Activated CD8-positive, alpha-beta memory T cell treated with anti-CD3 and anti-CD28 coated beads for 1 hour (primary cell): Measurements from ENCODE around the gene PXMP2.
"Not testable (repeated sequence)": the region's sequence is repeated elsewhere in the genome, so short reads cannot be mapped to it uniquely, and the experiment has no call there.

Experiments used
- DNase-seq, 2 donors: peaks; one replicate each; pipeline ENCODE4 v3.0.0-alpha.2; 2020; ENCODE audit warnings: low read depth in 1 of 2; ENCODE audit errors: extremely low read depth in 1 of 2

PXMP2 gene

DNA sequence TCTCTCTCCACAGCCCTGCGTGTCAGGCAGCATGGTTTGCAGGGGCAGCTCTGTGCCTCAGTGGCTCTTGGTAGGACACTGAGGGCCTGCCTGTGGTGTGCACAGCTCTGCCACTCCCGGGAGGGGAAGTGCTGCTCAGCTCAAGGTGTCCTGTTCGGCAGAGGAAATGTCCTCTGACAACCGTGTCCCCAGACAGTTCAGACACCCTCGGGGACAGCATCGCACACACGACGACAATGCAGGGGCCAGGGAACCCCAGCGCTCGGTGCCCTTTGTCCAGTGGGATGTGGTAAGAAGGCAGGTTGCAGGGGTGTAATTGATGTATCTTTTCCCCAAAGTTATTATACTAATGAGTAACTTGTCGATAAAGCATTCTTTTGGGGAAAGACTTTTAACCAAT is 60.0 kb downstream of the PXMP2 start:
- DNase-seq, result no peak

DNA sequence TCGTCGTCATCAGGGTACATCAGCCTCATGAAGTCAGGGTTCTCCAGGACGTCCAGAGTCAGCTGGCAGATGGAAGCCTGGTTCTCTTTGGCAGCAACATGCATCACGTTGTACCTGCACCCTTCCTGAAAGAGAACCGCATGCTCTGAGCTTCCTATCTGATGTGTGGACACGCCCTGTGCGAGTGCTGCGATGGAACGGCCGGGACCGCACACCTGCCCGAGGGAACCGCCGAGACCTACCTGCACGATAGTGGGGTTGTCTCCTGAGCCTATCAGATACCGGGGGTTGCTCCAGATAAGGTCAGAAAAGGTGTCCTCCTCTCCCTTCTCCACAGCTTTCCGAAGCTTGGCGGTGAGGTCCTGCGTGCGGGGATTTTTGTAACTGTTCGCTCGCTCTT is 60.5 kb downstream of the PXMP2 start:
- no peak for DNase-seq

DNA sequence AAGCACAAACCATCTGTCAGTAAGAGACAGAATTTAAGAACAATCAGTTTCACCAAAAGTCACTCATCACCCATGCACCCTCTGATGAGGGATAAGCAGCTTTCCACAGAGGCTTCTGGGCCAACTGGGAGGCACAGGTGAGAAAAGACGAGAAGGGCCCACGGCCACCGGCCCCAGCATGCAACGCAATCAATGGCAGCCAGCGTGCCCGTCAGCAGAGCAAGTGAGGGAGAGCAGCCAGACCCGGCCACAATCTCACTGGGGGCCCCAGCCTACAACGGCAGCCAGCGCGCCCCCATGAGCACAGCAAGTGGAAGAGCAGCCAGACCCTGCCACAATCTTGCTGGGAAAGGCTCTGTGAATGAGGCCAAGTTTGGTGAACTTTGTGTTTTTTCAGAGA is 60.9 kb downstream of the PXMP2 start:
- no peak for DNase-seq

DNA sequence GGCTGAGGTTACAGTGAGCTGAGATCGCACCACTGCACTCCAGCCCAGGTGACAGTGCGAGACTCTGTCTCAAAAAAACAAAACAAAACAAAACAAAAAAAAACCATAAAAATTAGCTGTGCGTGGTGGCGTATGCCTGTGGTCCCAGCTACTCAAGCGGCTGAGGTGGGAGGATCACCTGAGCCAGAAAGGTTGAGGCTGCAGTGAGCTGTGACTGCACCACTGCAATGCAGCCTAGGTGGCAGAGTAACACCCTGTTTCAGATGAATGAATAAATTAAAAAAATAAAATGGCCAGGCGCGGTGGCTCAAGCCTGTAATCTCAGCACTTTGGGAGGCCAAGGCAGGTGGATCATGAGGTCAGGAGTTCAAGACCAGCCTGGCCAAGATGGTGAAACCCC is 66.3 kb downstream of the PXMP2 start:
- DNase-seq, result not testable (repeated sequence)

DNA sequence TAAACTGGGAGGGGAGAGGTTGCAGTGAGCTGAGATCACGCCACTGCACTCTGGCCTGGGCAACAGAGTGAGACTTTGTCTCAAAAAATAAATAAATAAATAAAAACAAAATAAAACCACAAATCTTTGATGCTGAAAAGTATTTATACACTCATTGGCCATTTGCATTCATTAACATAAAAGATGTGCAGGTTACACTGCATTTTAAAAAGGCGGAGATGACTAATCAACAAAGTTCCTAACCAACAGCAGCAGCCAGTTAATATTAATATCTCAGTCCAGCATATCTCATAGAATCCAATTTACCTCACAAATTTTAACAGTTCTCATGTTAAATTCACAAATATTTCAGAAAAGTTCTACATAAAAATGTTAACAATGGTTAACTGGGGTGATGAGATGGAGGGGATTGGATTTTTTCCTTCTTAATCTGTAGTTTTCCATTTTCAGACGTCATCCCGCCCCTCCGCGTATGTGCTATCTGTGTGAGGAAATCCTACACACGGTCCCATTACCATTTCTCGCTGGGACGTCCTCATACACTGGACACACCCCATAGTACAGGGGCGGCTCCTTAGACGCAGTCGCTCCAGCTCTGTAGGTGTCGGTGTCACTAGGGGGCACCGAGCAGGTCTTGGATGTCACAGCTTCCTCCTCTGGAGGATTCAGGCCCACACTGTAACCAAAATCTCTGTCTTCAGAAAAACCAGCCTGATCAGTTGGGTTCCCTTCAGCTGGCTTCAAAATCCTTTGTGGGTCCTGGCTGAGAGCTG is 67.0 kb downstream of the PXMP2 start:
- DNase-seq, result no peak
